ENCODE data around the gene KIF17.

The KIF17 gene

GRCh38 chr1:20660847-20661206 lies 57.0 kb downstream of the KIF17 start:
- no peak for DNase-seq (ENCODE audit: low read depth)

DNA sequence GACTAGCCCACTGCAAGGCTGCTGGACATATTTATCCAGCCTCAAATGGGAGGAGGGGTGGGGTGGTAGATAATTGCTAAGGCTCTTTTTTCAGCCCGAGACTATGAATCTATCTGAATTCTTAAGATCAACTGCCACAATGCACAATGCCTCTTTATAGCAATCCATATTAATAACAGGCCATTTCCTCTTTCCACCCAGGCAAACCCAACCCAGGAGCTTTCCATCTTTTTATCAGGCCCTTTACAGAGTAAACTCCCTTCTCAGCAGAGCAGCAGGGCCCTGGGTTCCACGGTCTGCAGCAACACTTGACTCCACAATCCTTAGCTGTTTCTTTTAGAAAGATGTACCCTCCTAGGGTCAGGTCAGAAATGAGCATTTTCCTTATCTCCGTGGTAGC lies 57.4 kb downstream of the KIF17 start:
- DNase-seq (ENCODE audit: low read depth), result no peak

GRCh38 chr1:20658166-20658915 lies 59.5 kb downstream of the KIF17 start:
- no peak for DNase-seq (ENCODE audit: low read depth)

GRCh38 chr1:20657024-20657423 lies 60.8 kb downstream of the KIF17 start:
- DNase-seq (ENCODE audit: low read depth), result no peak

- no peak for DNase-seq (ENCODE audit: low read depth)
Observed at GRCh38 chr1:20654104-20654690, 63.6 kb downstream of the KIF17 start.

DNA sequence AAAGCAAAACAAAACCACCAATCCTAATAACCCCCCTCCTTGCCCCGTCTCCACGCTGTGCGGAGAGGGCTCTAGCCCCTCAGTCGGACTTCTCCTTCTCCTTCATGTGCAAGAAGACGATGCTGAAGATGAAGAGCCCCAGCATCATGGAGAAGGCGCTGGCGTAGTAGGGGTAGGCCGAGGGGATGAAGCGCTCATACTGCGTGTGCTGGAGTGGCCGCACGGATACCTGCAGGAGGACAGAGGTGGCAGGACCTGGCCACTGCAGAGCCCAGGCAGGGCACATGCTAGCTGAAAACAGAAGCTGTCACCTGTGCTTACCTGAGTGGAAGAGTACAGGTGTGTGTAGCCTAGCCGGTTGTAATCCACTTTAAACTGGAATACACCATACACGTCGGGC lies 65.5 kb downstream of the KIF17 start:
- DNase-seq (ENCODE audit: low read depth), result no peak

DNA sequence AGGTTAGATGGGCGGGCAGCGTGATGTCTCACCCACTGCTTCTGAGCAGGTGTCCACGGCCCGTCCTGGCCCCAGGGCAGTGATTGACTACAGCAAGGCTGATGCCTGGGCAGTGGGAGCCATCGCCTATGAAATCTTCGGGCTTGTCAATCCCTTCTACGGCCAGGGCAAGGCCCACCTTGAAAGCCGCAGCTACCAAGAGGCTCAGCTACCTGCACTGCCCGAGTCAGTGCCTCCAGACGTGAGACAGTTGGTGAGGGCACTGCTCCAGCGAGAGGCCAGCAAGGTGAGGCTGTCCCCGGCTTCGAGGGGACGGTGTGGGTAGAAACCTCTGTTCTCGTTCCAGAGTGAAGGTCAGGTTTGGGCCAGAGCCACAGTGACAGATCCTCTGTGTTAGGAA lies 68.9 kb downstream of the KIF17 start:
- no peak for DNase-seq (ENCODE audit: low read depth)

- DNase-seq (ENCODE audit: low read depth), result no peak
Observed at GRCh38 chr1:20648438-20648837, 69.4 kb downstream of the KIF17 start.

GRCh38 chr1:20645414-20645813 lies 72.4 kb downstream of the KIF17 start:
- no peak for DNase-seq (ENCODE audit: low read depth)

GRCh38 chr1:20644416-20644815 lies 73.4 kb downstream of the KIF17 start:
- no peak for DNase-seq (ENCODE audit: low read depth)

DNA sequence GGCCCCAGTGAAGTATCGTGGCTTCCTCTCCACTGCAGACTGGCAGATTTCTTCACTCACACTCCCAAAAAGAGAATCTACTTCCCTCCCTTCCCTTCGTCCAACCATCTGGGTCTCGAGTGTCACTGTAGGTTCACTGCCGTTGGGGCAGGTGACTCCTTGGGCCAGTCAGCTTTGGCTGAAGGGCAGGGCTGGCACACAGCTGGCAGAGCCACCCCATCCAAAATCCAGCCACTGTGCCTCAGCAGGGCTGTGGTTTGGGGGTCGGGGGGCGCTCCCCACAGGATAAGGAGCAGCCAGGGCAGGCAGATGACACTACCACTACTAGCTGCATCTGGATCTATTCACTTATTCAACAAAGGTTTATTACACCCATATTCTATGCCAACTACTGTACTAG lies 74.7 kb downstream of the KIF17 start:
- no peak for DNase-seq (ENCODE audit: low read depth)

GRCh38 chr1:20641975-20642374 lies 75.8 kb downstream of the KIF17 start:
- no peak for DNase-seq (ENCODE audit: low read depth)

DNA sequence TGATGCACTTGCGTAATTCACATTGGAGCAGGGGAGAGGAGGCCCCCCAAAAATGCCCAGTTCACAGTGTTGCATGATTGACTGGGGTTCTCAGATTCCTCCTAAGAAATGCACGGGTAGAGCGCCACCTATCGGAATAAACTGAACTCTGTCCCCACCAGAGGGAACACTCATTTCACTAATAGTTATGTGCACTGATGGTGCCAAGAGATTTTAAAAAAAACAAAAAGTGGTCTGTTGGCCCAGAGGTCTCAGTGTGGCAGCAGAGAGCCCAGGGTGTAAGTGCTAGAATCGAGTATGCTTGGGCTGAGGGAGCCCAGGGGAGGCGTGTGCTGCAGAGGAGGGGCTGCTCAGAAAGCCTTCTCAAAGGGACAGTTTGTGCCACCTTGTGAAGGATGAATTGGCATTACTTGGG lies 77.6 kb downstream of the KIF17 start:
- no peak for DNase-seq (ENCODE audit: low read depth)

- DNase-seq (ENCODE audit: low read depth), result no peak
Observed at GRCh38 chr1:20636785-20637347, 80.9 kb downstream of the KIF17 start.

- no peak for DNase-seq (ENCODE audit: low read depth)
Observed at GRCh38 chr1:20634594-20635084, 83.2 kb downstream of the KIF17 start.

DNA sequence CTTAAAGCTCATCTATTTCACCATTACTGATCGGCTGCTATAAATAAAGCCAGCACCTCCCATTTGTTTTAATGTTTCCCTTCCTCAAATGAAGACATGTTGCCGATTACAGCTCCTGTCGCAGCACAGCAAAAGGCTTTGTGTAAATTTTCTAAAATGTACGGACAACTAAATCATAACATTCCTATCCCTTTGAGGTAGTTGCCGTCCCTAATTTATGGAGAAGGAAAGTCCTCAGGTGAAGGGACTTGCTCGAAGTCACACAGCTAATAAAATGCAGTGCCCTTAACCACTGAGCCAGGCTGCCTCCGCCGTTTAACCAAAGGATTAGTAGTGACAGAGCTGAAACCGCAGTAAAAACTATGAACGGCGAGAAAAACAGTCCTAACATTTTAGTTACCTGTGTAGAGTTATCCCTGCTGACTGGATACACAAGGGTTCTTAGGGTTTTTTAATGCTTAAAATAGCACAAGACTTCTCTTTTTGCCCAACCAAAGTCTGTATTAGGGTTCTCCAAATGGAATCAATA lies 83.7 kb downstream of the KIF17 start:
- DNase-seq (ENCODE audit: low read depth), result no peak

DNA sequence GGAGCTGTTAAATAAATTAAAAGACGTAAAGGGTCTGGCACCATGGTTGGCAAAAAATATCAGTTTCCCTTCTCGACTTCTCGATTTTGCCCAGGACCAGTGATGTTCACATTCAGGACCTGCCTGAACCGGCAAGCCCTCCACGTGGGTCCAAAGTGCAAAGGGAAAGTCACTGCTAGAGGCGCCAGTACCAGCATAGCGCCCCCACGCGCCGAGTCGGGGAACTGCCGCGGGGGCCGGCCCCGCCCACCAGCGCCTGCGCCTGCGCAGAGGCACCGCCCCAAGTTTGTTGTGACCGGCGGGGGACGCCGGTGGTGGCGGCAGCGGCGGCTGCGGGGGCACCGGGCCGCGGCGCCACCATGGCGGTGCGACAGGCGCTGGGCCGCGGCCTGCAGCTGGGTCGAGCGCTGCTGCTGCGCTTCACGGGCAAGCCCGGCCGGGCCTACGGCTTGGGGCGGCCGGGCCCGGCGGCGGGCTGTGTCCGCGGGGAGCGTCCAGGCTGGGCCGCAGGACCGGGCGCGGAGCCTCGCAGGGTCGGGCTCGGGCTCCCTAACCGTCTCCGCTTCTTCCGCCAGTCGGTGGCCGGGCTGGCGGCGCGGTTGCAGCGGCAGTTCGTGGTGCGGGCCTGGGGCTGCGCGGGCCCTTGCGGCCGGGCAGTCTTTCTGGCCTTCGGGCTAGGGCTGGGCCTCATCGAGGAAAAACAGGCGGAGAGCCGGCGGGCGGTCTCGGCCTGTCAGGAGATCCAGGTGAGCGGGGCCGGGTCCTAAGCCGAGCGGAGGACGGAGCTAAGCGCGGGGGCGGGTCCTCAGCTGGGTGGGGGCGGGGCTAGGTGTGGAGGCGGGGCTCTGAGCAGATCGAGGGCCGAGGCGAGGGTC lies 84.4 kb downstream of the KIF17 start, which contains the start of gene PINK1:
Gene PINK1, plus strand, starts transcription at position 269 of the 875 bp plus-strand sequence. Its CDS starts 91 bp downstream, at position 360.
- DNase-seq (ENCODE audit: low read depth), result peak; percentile 90

DNA sequence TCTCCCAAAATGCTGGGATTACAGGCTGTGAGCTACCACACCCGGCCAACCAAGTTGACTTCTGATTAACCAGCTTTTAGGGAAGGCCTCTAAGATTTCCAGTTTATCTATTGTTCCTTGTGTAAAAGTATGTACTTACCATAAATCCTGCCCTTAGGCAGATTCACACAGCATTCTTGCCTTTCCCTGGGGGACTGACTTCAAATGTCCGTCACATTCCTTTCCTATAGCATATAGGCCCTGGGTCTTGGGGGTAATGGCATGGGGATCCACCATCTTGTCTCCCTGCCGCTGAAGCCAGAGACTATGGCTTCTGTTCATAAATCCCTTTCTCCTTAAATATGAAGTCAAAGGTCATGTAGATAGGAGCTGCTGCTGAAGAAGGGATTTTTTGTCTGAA lies 85.4 kb downstream of the KIF17 start:
- no peak for DNase-seq (ENCODE audit: low read depth)

GRCh38 chr1:20630729-20631128 lies 87.1 kb downstream of the KIF17 start:
- DNase-seq (ENCODE audit: low read depth), result no peak

DNA sequence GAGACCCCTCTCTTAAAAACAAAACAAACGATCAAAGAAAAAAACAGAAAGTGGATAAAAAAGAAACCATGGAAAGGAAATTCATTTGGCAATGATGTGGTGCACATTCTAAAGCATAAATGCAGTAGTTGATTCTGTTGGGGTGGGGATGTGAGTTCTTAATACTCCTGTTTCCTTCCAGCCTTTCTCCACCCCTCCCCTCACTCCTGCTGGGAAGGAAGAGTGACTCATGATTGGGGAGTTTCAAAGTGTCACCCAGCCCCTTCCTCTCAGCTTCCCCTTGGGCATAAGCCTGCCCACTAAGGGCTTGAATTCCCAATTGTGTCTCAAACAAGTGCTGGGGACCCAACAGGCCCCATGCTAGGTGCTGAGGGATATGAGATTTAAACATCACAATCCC lies 91.3 kb downstream of the KIF17 start:
- DNase-seq (ENCODE audit: low read depth), result no peak

GRCh38 chr1:20626098-20626427 lies 91.7 kb downstream of the KIF17 start:
- no peak for DNase-seq (ENCODE audit: low read depth)
